ENCODE data around the gene SLC25A39. TPM values are rescaled to one million over a fixed set of nuclear protein-coding genes. Genes with fewer than 3 reads are reported as not detected.

Gene SLC25A39
- total and polyA plus RNA-seq, 9 of the 15 experiments (the other 6 are each of a cell fraction or from before 2014, with no cell fraction given): 4.8 to 267 (median 140) TPM

GRCh38 chr17:44308320-44308818 lies 16.3 kb downstream of the SLC25A39 start, which contains the start of gene RUNDC3A (continued):
- TF ChIP-seq JUND (IDR thresholded peaks at IDR 0.05; ENCODE audit: borderline replicate concordance, low read depth, low read length): 0 out of 2 replicates have a peak, but pooled peaks have one; percentile 42
- no peak; the same call in 2 of the 3 replicates for TF ChIP-seq JUND (tag; IDR thresholded peaks at IDR 0.05; ENCODE audit: borderline replicate concordance, low read depth, low read length)
- no peak for TF ChIP-seq NCOA6 (IDR thresholded peaks at IDR 0.05)
- no peak for TF ChIP-seq GTF2A2 (tag; IDR thresholded peaks at IDR 0.05)
- peak; percentile 75 for TF ChIP-seq ZBTB7A (IDR thresholded peaks at IDR 0.05; ENCODE audit: borderline replicate concordance, control insufficient read depth, low read depth, low read length)
- TF ChIP-seq, protein P1, sequence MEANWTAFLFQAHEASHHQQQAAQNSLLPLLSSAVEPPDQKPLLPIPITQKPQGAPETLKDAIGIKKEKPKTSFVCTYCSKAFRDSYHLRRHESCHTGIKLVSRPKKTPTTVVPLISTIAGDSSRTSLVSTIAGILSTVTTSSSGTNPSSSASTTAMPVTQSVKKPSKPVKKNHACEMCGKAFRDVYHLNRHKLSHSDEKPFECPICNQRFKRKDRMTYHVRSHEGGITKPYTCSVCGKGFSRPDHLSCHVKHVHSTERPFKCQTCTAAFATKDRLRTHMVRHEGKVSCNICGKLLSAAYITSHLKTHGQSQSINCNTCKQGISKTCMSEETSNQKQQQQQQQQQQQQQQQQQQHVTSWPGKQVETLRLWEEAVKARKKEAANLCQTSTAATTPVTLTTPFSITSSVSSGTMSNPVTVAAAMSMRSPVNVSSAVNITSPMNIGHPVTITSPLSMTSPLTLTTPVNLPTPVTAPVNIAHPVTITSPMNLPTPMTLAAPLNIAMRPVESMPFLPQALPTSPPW (CRISPR knock-in tag; IDR thresholded peaks at IDR 0.05): peak; percentile 99
- peak; percentile 85 for TF ChIP-seq TFAP4 (CRISPR knock-in tag; IDR thresholded peaks at IDR 0.05; ENCODE audit: borderline replicate concordance)
- peak; percentile 62; the same call in 1 of the 2 replicates for TF ChIP-seq FOXP1 (CRISPR knock-in tag; IDR thresholded peaks at IDR 0.05)
- peak in 1 of 2 experiments; percentile 25 for TF ChIP-seq E2F6 (IDR thresholded peaks at IDR 0.05; ENCODE audit: borderline replicate concordance in 1 of 2, extremely low read depth in 1 of 2, insufficient read depth in 1 of 2, insufficient read length in 1 of 2, low read depth in 1 of 2, low read length in 1 of 2, poor library complexity in 1 of 2, severe bottlenecking in 1 of 2)
- TF ChIP-seq, protein P2, sequence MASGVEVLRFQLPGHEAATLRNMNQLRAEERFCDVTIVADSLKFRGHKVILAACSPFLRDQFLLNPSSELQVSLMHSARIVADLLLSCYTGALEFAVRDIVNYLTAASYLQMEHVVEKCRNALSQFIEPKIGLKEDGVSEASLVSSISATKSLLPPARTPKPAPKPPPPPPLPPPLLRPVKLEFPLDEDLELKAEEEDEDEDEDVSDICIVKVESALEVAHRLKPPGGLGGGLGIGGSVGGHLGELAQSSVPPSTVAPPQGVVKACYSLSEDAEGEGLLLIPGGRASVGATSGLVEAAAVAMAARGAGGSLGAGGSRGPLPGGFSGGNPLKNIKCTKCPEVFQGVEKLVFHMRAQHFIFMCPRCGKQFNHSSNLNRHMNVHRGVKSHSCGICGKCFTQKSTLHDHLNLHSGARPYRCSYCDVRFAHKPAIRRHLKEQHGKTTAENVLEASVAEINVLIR (CRISPR knock-in tag; IDR thresholded peaks at IDR 0.05): peak; percentile 78
- TF ChIP-seq ZNF639 (CRISPR knock-in tag; conservative IDR thresholded peaks at IDR 0.05 in 1 of 2, IDR thresholded peaks at IDR 0.05 in 1 of 2): 0 out of 4 replicates have a peak, but pooled peaks of 1 of the 2 experiments have one; percentile 36
- TF ChIP-seq, protein P3, sequence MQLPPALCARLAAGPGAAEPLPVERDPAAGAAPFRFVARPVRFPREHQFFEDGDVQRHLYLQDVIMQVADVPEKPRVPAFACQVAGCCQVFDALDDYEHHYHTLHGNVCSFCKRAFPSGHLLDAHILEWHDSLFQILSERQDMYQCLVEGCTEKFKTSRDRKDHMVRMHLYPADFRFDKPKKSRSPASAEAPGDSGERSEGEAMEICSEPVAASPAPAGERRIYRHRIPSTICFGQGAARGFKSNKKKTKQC (CRISPR knock-in tag; IDR thresholded peaks at IDR 0.05): peak; percentile 86; the same call in 1 of the 2 replicates
- TF ChIP-seq EHMT2 (IDR thresholded peaks at IDR 0.05): peak; percentile 97
- peak in 1 of 2 experiments; percentile 81; a peak in 1 of 4 replicates for TF ChIP-seq SIN3A (IDR thresholded peaks at IDR 0.05; ENCODE audit: borderline replicate concordance in 2 of 2, control insufficient read depth in 1 of 2, low read depth in 2 of 2, low read length in 2 of 2)
- 0 out of 4 replicates have a peak, but pooled peaks of 1 of the 2 experiments have one; percentile 37 for TF ChIP-seq FOXA3 (CRISPR knock-in tag; conservative IDR thresholded peaks at IDR 0.05 in 1 of 2, IDR thresholded peaks at IDR 0.05 in 1 of 2)
- TF ChIP-seq ZNF644 (tag; IDR thresholded peaks at IDR 0.05; ENCODE audit: low read depth): 0 out of 2 replicates have a peak, but pooled peaks have one; percentile 41
- peak; percentile 80; the same call in 1 of the 2 replicates for TF ChIP-seq HNRNPL (IDR thresholded peaks at IDR 0.05; ENCODE audit: low read depth, low read length)
- 0 out of 4 replicates have a peak, but pooled peaks of 1 of the 2 experiments have one; percentile 31 for TF ChIP-seq KDM4B (IDR thresholded peaks at IDR 0.05; ENCODE audit: borderline replicate concordance in 2 of 2, low read depth in 1 of 2)
